Testis (tissue), 2 donors: ENCODE results near the gene PANX2.

ENCODE experiments used
- POLR2A ChIP-seq: fragments of 450-650 bp; IDR thresholded peaks from one replicate; pipeline ENCODE4 v1.6.1; 2017; ENCODE audit warnings: antibody characterized with exemption, mild to moderate bottlenecking, moderate library complexity
- TF ChIP-seq, protein P1 (sequence below), 3 experiments: fragments of 450-650 bp in 2 of 3; fragments of 200-600 bp in 1 of 3; sonication (generic) in 1 of 3; IDR thresholded peaks; one replicate each; pipeline ENCODE4 v1.5.1; 2016 to 2019; ENCODE audit warnings: antibody characterized with exemption in 3 of 3, mild to moderate bottlenecking in 2 of 3, moderate library complexity in 1 of 3

GRCh38 chr22:50123119-50123518 is 47.4 kb upstream of the PANX2 start:
- TF ChIP-seq, protein P1, sequence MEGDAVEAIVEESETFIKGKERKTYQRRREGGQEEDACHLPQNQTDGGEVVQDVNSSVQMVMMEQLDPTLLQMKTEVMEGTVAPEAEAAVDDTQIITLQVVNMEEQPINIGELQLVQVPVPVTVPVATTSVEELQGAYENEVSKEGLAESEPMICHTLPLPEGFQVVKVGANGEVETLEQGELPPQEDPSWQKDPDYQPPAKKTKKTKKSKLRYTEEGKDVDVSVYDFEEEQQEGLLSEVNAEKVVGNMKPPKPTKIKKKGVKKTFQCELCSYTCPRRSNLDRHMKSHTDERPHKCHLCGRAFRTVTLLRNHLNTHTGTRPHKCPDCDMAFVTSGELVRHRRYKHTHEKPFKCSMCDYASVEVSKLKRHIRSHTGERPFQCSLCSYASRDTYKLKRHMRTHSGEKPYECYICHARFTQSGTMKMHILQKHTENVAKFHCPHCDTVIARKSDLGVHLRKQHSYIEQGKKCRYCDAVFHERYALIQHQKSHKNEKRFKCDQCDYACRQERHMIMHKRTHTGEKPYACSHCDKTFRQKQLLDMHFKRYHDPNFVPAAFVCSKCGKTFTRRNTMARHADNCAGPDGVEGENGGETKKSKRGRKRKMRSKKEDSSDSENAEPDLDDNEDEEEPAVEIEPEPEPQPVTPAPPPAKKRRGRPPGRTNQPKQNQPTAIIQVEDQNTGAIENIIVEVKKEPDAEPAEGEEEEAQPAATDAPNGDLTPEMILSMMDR (IDR thresholded peaks at IDR 0.05), result no peak
- TF ChIP-seq POLR2A, result no peak
